HepG2 (cell line): ENCODE results near the gene EMC9. TPM values are rescaled to one million over a fixed set of nuclear protein-coding genes. Genes with fewer than 3 reads are reported as not detected.
A peak's percentile ranks its signal among the peaks of the same experiment; 100 is the strongest.

Experiments
- CAMTA2 ChIP-seq: sonication (generic); formaldehyde crosslinking; IDR thresholded peaks from 2 replicates; pipeline ENCODE4 v1.4.0; 2020; ENCODE audit warnings: mild to moderate bottlenecking, missing genetic modification reagents, borderline replicate concordance
- CBFB ChIP-seq: sonication (generic); formaldehyde crosslinking; IDR thresholded peaks from 2 replicates; pipeline ENCODE4 v1.4.0; 2020; ENCODE audit warnings: missing genetic modification reagents
- E2F5 ChIP-seq: sonication (generic); formaldehyde crosslinking; conservative IDR thresholded peaks from 2 replicates; pipeline ENCODE4 v1.4.0; 2020; ENCODE audit warnings: missing genetic modification reagents
- MAFK ChIP-seq, 2 experiments: IDR thresholded peaks in 1 of 2; conservative IDR thresholded peaks in 1 of 2; 2 replicates each; pipeline ENCODE4 v1.6.1; 2011; ENCODE audit warnings: improper control_type of control experiment in 2 of 2, low read length in 2 of 2
- NFIC ChIP-seq: IDR thresholded peaks from 2 replicates; pipeline ENCODE4 v1.6.1; 2012; ENCODE audit warnings: mild to moderate bottlenecking, low read length, inconsistent platforms
- NR2C2 ChIP-seq: sonication (generic); formaldehyde crosslinking; IDR thresholded peaks from 2 replicates; pipeline ENCODE4 v1.4.0; 2020; ENCODE audit warnings: missing genetic modification reagents, mild to moderate bottlenecking, moderate library complexity, borderline replicate concordance
- PAWR ChIP-seq: sonication (generic); formaldehyde crosslinking; IDR thresholded peaks from 2 replicates; pipeline ENCODE4 v1.4.0; 2020; ENCODE audit warnings: missing genetic modification reagents, mild to moderate bottlenecking, borderline replicate concordance
- PRDM10 ChIP-seq: sonication (generic); formaldehyde crosslinking; IDR thresholded peaks from 2 replicates; pipeline ENCODE4 v1.4.0; 2020; ENCODE audit warnings: low read depth, missing genetic modification reagents
- REST ChIP-seq, 2 experiments: IDR thresholded peaks; 2 replicates each; pipeline ENCODE4 v1.6.1; 2011 to 2012; ENCODE audit warnings: low read length in 2 of 2, borderline replicate concordance in 1 of 2, low read depth in 1 of 2, mild to moderate bottlenecking in 1 of 2, moderate library complexity in 1 of 2
- SALL1 ChIP-seq: sonication (generic); formaldehyde crosslinking; IDR thresholded peaks from 2 replicates; pipeline ENCODE4 v1.8.0; 2022; ENCODE audit warnings: mild to moderate bottlenecking, missing genetic modification reagents
- ZFP36L2 ChIP-seq: sonication (generic); formaldehyde crosslinking; IDR thresholded peaks from 2 replicates; pipeline ENCODE4 v1.4.0; 2020; ENCODE audit warnings: missing genetic modification reagents
- ZNF124 ChIP-seq: sonication (generic); formaldehyde crosslinking; IDR thresholded peaks from 2 replicates; pipeline ENCODE4 v1.4.0; 2020; ENCODE audit warnings: missing genetic modification reagents
- ZNF234 ChIP-seq: sonication (generic); formaldehyde crosslinking; conservative IDR thresholded peaks from 2 replicates; pipeline ENCODE4 v1.5.1; 2020; ENCODE audit warnings: mild to moderate bottlenecking, missing genetic modification reagents
- ZNF274 ChIP-seq: sonication (generic); formaldehyde crosslinking; IDR thresholded peaks from 2 replicates; pipeline ENCODE4 v1.5.1; 2020; ENCODE audit warnings: mild to moderate bottlenecking, missing genetic modification reagents
- ZNF460 ChIP-seq: sonication (generic); formaldehyde crosslinking; IDR thresholded peaks from 2 replicates; pipeline ENCODE4 v1.5.1; 2020; ENCODE audit warnings: missing genetic modification reagents, mild to moderate bottlenecking, borderline replicate concordance
- ZNF7 ChIP-seq: IDR thresholded peaks from 2 replicates; pipeline ENCODE4 v1.6.1; 2016; ENCODE audit warnings: missing biosample characterization, missing genetic modification reagents
- ZSCAN5A ChIP-seq: sonication (generic); formaldehyde crosslinking; IDR thresholded peaks from 2 replicates; pipeline ENCODE4 v1.8.0; 2022; ENCODE audit warnings: mild to moderate bottlenecking, missing genetic modification reagents, borderline replicate concordance
- polyA plus RNA-seq, 8 experiments: library from polyadenylated mRNA; depleted of rRNA in 3 of 8; stranded (reverse) in 7 of 8; unstranded in 1 of 8; fragments of >200 nt; fragmentation: Illumina TruSeq in 4 of 8; extraction: Trizol in 4 of 8; gene quantifications; 2 replicates each; pipeline versions ENCODE4 v1.2.1 to v1.2.3, GENCODE V29; 2011 to 2016; ENCODE audit warnings: low read depth in 4 of 8, missing spikeins in 1 of 8, mixed read lengths in 1 of 8; ENCODE audit not compliant: insufficient read depth in 1 of 8
- total RNA-seq, 5 experiments: library from RNA; depleted of rRNA; stranded (reverse); fragments of >200 nt; fragmentation: Illumina TruSeq; extraction: Trizol; gene quantifications; 2 replicates each; pipeline ENCODE4 v1.2.3, GENCODE V29; 2016; ENCODE audit warnings: low read depth in 1 of 5

Gene EMC9
- total and polyA plus RNA-seq, 2 of the 13 experiments (the other 11 are each of a cell fraction or from before 2014, with no cell fraction given) = 60.5 to 78.7 TPM

GRCh38 chr14:24146978-24147760 lies 5.8 kb upstream of the EMC9 start, which contains the start of gene RNF31 (continued):
- TF ChIP-seq NFIC (no peak), ZNF7 (peak; percentile 56; the same call in 1 of the 2 replicates), ZNF274 (CRISPR knock-in tag) (peak; percentile 19), ZSCAN5A (CRISPR knock-in tag) (no peak), REST (IDR thresholded peaks at IDR 0.05; ENCODE audit: borderline replicate concordance in 1 of 2, low read depth in 1 of 2, low read length in 2 of 2) (no peak), PAWR (CRISPR knock-in tag) (peak; percentile 5; the same call in 1 of the 2 replicates), MAFK (conservative IDR thresholded peaks at IDR 0.05 in 1 of 2, IDR thresholded peaks at IDR 0.05 in 1 of 2; ENCODE audit: low read length in 2 of 2) (no peak), ZNF124 (CRISPR knock-in tag) (no peak; the same call in 1 of the 2 replicates), CAMTA2 (CRISPR knock-in tag) (0 out of 2 replicates have a peak, but pooled peaks have one; percentile 2), PRDM10 (CRISPR knock-in tag) (no peak), NR2C2 (CRISPR knock-in tag) (peak; percentile 97), SALL1 (CRISPR knock-in tag) (no peak), CBFB (no peak), E2F5 (CRISPR knock-in tag) (no peak), ZFP36L2 (CRISPR knock-in tag) (no peak; the same call in 1 of the 2 replicates), ZNF234 (CRISPR knock-in tag) (no peak), ZNF460 (CRISPR knock-in tag) (no peak)
